Memory B cell (primary cell): ENCODE results near the gene S100A6.

ENCODE experiments used
- ATAC-seq: fragments of 150-1000 bp; cut with Tn5 transposase; 2 replicates; pipeline ENCODE4 v1.10.0; 2021; ENCODE audit warnings: low read depth, mild to moderate bottlenecking, moderate library complexity
- DNase-seq, 2 donors: peaks; one replicate each; pipeline ENCODE4 v3.0.0; 2022; ENCODE audit warnings: low spot score in 2 of 2
- H3K27ac Mint-ChIP-seq: one replicate; pipeline ENCODE4 v1.8.0; 2022; ENCODE audit warnings: mild to moderate bottlenecking, moderate library complexity, mixed read lengths
- H3K27me3 Mint-ChIP-seq: one replicate; pipeline ENCODE4 v1.8.0; 2022; ENCODE audit warnings: mixed read lengths
- H3K36me3 Mint-ChIP-seq: one replicate; pipeline ENCODE4 v1.8.0; 2022; ENCODE audit warnings: mild to moderate bottlenecking, mixed read lengths
- H3K4me1 Mint-ChIP-seq: one replicate; pipeline ENCODE4 v1.8.0; 2022; ENCODE audit warnings: mixed read lengths
- H3K4me3 Mint-ChIP-seq: one replicate; pipeline ENCODE4 v1.8.0; 2022; ENCODE audit warnings: mild to moderate bottlenecking, moderate library complexity, mixed read lengths
- H3K9me3 Mint-ChIP-seq: one replicate; pipeline ENCODE4 v1.8.0; 2022; ENCODE audit warnings: mixed read lengths

The S100A6 gene

GRCh38 chr1:153545067-153546055 is 9.6 kb upstream of the S100A6 start, which contains the start of gene S100A4:
Gene S100A4, minus strand, starts transcription at chr1:153545806. Its CDS starts 1,012 bp downstream, at chr1:153544794.
- peaks cover 2% of the 10 kb centered on the region for H3K27me3 Mint-ChIP-seq

GRCh38 chr1:153544453-153545066 is 8.8 kb upstream of the S100A6 start:
- ATAC-seq (no peak), DNase-seq (no peak)
- no peaks in the 10 kb centered on the region for H3K9me3 Mint-ChIP-seq
- H3K4me1 Mint-ChIP-seq: peaks cover 53% of the 10 kb centered on the region
- peak overlapping the region; percentile 91 for H3K4me3 Mint-ChIP-seq
- peak overlapping the region; percentile 90 for H3K27ac Mint-ChIP-seq
- peaks cover 4% of the 10 kb centered on the region for H3K36me3 Mint-ChIP-seq
- H3K27me3 Mint-ChIP-seq: no peaks in the 10 kb centered on the region

More at GRCh38 chr1:153545067-153546055, 9.6 kb upstream of the S100A6 start, which contains the start of gene S100A4:
- Mint-ChIP-seq H3K36me3 (peaks cover 4% of the 10 kb centered on the region), H3K4me3 (peak within 1 kb of the TSS; percentile 91), H3K9me3 (no peaks in the 10 kb centered on the region), H3K4me1 (peaks cover 45% of the 10 kb centered on the region), H3K27ac (peak within 1 kb of the TSS; percentile 90)
- DNase-seq (peak in 1 of 2 donors; percentile 32), ATAC-seq (peak; percentile 64)

- DNase-seq (no peak), ATAC-seq (no peak)
- H3K4me3 Mint-ChIP-seq: no peak overlapping the region
- no peaks in the 10 kb centered on the region for H3K9me3 Mint-ChIP-seq
- peaks cover 55% of the 10 kb centered on the region for H3K4me1 Mint-ChIP-seq
- no peaks in the 10 kb centered on the region for H3K27me3 Mint-ChIP-seq
- H3K27ac Mint-ChIP-seq: no peak overlapping the region
- H3K36me3 Mint-ChIP-seq: peaks cover 4% of the 10 kb centered on the region
Observed at GRCh38 chr1:153543736-153544135, 7.9 kb upstream of the S100A6 start.

DNA sequence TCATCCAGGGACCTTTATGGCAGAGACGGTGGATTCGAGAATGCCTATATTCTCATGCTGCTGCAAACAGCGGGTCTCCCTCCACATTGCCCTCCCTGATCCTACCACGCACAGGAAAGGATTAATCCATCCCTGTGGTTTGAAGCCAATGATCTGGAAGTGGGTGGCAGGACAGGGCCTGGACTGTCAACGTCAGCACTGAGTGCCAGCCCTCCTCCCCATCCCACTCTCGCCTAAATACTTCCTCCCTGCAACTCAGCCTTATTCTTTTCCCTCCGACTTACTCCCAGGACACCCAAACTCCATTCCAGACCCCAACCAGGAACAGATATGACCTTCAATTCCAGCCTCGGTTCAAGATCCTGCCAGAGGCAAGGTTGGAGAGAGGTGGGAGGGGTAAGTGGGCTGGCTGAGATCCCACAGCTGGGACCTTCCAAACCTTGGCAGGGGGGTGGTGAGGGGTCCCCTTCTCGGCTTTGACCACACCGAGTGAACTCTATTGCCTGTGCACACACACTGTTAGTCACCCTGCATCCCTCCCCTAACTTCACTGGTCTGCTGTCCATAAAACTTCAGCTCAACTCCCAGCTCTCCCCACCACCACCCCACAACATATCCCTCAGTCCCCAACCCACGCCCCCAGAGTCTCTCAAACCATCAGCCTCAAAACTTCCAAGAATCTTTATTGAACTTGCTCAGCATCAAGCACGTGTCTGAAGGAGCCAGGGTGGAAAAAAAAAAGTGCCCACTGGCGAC is 7.3 kb upstream of the S100A6 start:
- Mint-ChIP-seq H3K36me3 (peaks cover 4% of the 10 kb centered on the region), H3K27me3 (no peaks in the 10 kb centered on the region), H3K4me3 (no peak overlapping the region), H3K4me1 (peaks cover 55% of the 10 kb centered on the region), H3K27ac (no peak overlapping the region), H3K9me3 (no peaks in the 10 kb centered on the region)
- ATAC-seq (no peak), DNase-seq (no peak)

DNA sequence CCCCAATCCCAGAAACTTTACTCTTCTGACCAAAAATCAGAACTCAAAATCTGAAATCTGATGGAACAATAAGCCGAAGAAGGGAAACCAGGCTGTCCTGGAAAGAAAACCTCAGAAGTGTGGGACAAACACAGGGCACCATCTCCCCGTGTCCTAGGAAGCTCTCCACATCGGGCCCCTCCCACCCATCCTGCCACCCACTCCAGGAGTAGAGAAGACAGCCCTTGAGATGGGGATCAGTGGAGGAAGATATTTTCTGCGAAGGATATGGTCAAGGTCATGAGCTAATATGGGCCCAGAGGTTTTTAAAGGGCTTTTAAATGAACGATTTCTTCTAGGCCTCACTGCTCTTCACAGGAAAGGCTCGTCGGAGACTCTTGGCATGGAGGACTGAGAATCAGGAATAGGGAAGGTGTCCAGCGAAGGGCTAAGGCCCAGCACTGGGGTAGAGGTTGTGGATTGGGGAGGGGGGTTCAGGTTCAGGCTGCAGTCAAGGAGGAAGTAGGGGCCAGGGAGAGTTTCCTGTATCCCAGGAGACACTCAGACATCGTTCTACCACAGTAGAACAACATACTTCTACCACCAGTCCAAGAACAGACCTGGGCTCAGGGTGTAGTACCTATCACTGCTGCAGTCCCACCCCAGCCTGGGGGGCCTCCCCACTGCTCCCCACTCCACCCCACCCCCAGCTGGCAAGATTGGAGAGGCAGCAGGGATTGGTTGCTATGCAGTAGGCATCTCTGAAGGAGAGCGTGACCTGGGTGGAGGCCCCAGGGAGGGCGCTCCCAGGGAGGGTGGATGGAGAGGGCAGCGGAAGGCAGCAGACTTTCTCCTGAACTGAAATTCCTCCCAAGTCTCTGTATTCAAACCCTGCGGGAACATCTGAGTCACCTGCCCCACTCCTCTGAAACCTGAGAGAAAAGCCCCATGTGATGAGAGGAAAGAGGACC is 6.1 kb upstream of the S100A6 start:
- ATAC-seq (no peak), DNase-seq (no peak)
- H3K27ac Mint-ChIP-seq: peak overlapping the region; percentile 51
- peaks cover 56% of the 10 kb centered on the region for H3K4me1 Mint-ChIP-seq
- no peaks in the 10 kb centered on the region for H3K27me3 Mint-ChIP-seq
- H3K36me3 Mint-ChIP-seq: peaks cover 4% of the 10 kb centered on the region
- no peaks in the 10 kb centered on the region for H3K9me3 Mint-ChIP-seq
- peak overlapping the region; percentile 61 for H3K4me3 Mint-ChIP-seq

- peak within 1 kb of the TSS; percentile 61 for H3K4me3 Mint-ChIP-seq
- H3K9me3 Mint-ChIP-seq: no peaks in the 10 kb centered on the region
- no peaks in the 10 kb centered on the region for H3K27me3 Mint-ChIP-seq
- DNase-seq (no peak), ATAC-seq (peak; percentile 35)
- H3K27ac Mint-ChIP-seq: peak within 1 kb of the TSS; percentile 51
- peaks cover 58% of the 10 kb centered on the region for H3K4me1 Mint-ChIP-seq
- H3K36me3 Mint-ChIP-seq: peaks cover 4% of the 10 kb centered on the region
Observed at GRCh38 chr1:153540394-153541361, 4.9 kb upstream of the S100A6 start, which contains the start of gene S100A5. Gene S100A5, minus strand, starts transcription at chr1:153540934. Its CDS starts 743 bp downstream, at chr1:153540191.

DNA sequence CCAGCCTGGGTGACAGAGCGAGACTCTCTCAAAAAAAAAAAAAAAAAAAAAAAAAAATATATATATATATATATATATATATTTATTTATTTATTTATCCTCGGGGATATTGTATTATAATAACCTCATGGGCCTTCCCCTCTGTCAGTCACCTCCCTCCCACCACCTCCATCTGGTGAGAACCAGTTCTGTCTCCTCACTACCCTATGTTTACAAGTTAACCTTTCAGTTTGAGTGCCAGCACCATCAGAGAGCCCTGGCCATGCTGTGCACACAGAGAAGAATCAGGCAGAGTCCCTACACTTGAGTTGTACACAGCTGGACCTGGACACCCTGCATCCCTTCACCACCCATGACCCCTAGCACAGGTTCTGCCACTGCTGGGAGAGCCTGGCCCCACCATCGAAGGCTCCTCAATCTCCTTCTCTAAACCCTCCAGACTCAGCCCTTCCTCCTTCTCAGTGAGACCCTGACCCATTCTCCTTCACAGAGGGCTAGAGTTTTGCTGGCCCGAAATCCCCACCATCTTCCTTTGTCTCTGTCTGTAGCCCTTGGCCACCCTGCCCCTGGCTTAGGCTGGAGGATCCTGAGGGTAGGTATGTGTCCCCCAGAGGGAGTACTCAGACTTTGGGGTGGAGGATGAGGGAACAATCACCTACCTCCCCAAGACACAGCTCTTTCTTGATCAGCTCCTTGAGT is 3.8 kb upstream of the S100A6 start:
- Mint-ChIP-seq H3K27me3 (no peaks in the 10 kb centered on the region), H3K9me3 (no peaks in the 10 kb centered on the region), H3K27ac (peak overlapping the region; percentile 10), H3K4me1 (peaks cover 54% of the 10 kb centered on the region), H3K36me3 (peaks cover 5% of the 10 kb centered on the region), H3K4me3 (no peak overlapping the region)
- ATAC-seq: no peak
- no peak for DNase-seq

GRCh38 chr1:153538315-153538821 is 2.6 kb upstream of the S100A6 start:
- no peak overlapping the region for H3K27ac Mint-ChIP-seq

GRCh38 chr1:153537376-153537730 is 1.6 kb upstream of the S100A6 start:
- Mint-ChIP-seq H3K4me3 (peak overlapping the region; percentile 47), H3K27ac (no peak overlapping the region), H3K4me1 (peaks cover 64% of the 10 kb centered on the region), H3K36me3 (peaks cover 4% of the 10 kb centered on the region), H3K27me3 (no peaks in the 10 kb centered on the region), H3K9me3 (no peaks in the 10 kb centered on the region)
- DNase-seq: no peak
- ATAC-seq: no peak

More at GRCh38 chr1:153538315-153538821, 2.6 kb upstream of the S100A6 start:
- Mint-ChIP-seq H3K4me1 (peaks cover 55% of the 10 kb centered on the region), H3K36me3 (peaks cover 3% of the 10 kb centered on the region), H3K4me3 (no peak overlapping the region), H3K27me3 (no peaks in the 10 kb centered on the region), H3K9me3 (no peaks in the 10 kb centered on the region)
- no peak for DNase-seq
- no peak for ATAC-seq

DNA sequence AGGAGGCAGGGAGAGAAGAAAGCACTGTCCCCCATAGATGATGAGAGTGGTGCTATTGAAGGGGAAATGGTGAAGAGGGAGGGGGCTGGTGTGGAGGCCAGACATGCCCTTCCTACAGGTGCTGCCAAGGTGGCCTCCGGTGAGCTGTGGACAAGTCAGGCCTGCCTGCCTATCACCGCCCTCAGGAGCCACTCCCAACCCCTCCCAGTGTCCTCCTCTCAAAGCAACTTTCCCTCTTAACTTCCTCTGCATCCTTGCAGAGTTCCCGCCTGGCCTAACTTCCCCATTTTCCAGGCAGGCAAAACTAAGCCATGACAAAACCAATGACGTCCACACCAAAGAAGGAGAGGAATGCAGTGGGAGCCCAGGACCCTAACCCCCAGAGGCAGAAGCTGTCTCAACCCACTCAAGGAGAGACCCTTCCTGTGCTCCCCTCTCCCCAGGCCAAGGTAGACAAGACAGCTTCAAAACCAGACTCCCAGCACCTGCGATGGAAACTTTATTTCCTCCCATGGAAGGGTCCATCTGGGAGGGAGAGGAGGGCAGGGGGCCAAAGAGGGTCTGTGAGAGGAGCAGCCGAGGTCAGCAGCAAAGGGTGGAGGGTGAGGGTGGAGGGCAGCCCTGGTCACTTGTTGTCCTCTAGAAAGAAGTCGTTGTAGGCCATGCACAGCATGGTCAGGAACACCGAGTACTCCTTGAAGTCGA is 1.0 kb upstream of the S100A6 start:
- Mint-ChIP-seq H3K4me3 (peak overlapping the region; percentile 93), H3K4me1 (peaks cover 63% of the 10 kb centered on the region), H3K9me3 (no peaks in the 10 kb centered on the region), H3K27me3 (no peaks in the 10 kb centered on the region), H3K36me3 (peaks cover 4% of the 10 kb centered on the region), H3K27ac (peak overlapping the region; percentile 95)
- DNase-seq (no peak), ATAC-seq (no peak)

DNA sequence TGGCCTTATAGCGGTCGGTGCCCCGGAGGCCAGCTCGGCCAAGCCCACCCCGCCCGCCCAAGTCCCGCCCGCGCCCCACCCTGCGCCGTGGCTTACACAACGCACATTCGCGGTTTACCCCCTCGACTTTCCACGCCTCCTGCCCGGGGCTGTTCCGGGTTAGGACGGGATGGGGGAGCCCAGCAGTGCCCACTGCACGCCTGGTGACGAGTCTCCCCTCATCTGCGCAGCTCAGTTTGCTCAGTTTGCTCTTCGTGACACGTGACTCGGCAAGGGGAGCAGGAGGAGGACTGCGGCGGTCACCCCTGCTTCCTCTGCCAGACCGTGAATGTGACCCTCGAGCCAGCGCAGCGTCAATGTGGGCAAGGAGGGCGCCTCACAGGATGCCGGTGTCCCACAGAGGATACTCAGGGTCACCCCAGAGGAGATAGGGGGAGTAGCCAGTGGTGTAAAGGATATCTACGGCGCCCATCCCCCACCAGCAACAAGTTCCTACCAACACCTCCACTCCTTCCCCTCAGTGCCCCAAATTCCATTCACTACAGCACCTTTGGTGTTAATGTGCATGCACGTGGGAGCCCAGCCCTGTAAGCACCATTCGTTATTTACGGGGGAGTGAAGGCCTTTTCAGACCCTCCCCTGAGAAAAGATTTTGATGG is 350 bp upstream of the S100A6 start:
- Mint-ChIP-seq H3K4me3 (peak overlapping the region; percentile 93), H3K9me3 (no peaks in the 10 kb centered on the region), H3K27me3 (no peaks in the 10 kb centered on the region), H3K36me3 (peaks cover 4% of the 10 kb centered on the region), H3K27ac (peak overlapping the region; percentile 95), H3K4me1 (peaks cover 56% of the 10 kb centered on the region)
- DNase-seq (peak; percentile 33 to 58), ATAC-seq (peak; percentile 68)
